Effector memory CD8-positive, alpha-beta T cell (primary cell): ENCODE results near the gene DCAF10.

Source experiments
- ATAC-seq: fragments of 150-1000 bp; cut with Tn5 transposase; replicated peaks from 2 replicates; pipeline ENCODE4 v1.10.0; 2021; ENCODE audit warnings: mild to moderate bottlenecking, moderate library complexity
- DNase-seq, 3 experiments: peaks; one replicate each; pipeline ENCODE4 v3.0.0; 2021
- H3K27ac Mint-ChIP-seq, 2 donors: one replicate each; pipeline ENCODE4 v1.8.0; 2022; ENCODE audit warnings: mild to moderate bottlenecking in 2 of 2, mixed read lengths in 2 of 2, moderate library complexity in 2 of 2
- H3K27me3 Mint-ChIP-seq, 2 donors: one replicate each; pipeline ENCODE4 v1.8.0; 2022; ENCODE audit warnings: mixed read lengths in 2 of 2
- H3K36me3 Mint-ChIP-seq: one replicate; pipeline ENCODE4 v1.8.0; 2022; ENCODE audit warnings: mild to moderate bottlenecking, moderate library complexity, mixed read lengths; ENCODE audit not compliant: insufficient read depth
- H3K4me1 Mint-ChIP-seq, 2 donors: one replicate each; pipeline ENCODE4 v1.8.0; 2022; ENCODE audit warnings: low read depth in 2 of 2, mixed read lengths in 2 of 2
- H3K4me3 Mint-ChIP-seq, 2 donors: one replicate each; pipeline ENCODE4 v1.8.0; 2022; ENCODE audit warnings: mild to moderate bottlenecking in 2 of 2, mixed read lengths in 2 of 2, moderate library complexity in 2 of 2
- H3K9me3 Mint-ChIP-seq, 2 donors: one replicate each; pipeline ENCODE4 v1.8.0; 2022; ENCODE audit warnings: mixed read lengths in 2 of 2

The DCAF10 gene

GRCh38 chr9:37775216-37775919 lies 25.2 kb upstream of the DCAF10 start:
- Mint-ChIP-seq H3K9me3 (no peaks in the 10 kb centered on the region), H3K27ac (peak overlapping the region in 1 of 2 donors; percentile 25), H3K36me3 (peaks cover 58% of the 10 kb centered on the region), H3K4me3 (no peak overlapping the region), H3K4me1 (peaks cover 3 to 4% of the 10 kb centered on the region in 2 donors), H3K27me3 (no peaks in the 10 kb centered on the region)
- ATAC-seq (no peak), DNase-seq (no peak)

GRCh38 chr9:37776328-37776727 lies 24.3 kb upstream of the DCAF10 start:
- peaks cover 3 to 9% of the 10 kb centered on the region in 2 donors for H3K4me1 Mint-ChIP-seq
- no peaks in the 10 kb centered on the region for H3K9me3 Mint-ChIP-seq
- H3K36me3 Mint-ChIP-seq, result peaks cover 62% of the 10 kb centered on the region
- no peak for DNase-seq
- ATAC-seq, result no peak
- no peak overlapping the region for H3K4me3 Mint-ChIP-seq
- no peak overlapping the region for H3K27ac Mint-ChIP-seq
- H3K27me3 Mint-ChIP-seq, result no peaks in the 10 kb centered on the region

GRCh38 chr9:37778534-37778933 lies 22.1 kb upstream of the DCAF10 start:
- DNase-seq, result no peak
- ATAC-seq, result no peak
- Mint-ChIP-seq H3K9me3 (no peaks in the 10 kb centered on the region), H3K27ac (no peak overlapping the region), H3K36me3 (peaks cover 61% of the 10 kb centered on the region), H3K4me1 (peaks cover 11 to 21% of the 10 kb centered on the region in 2 donors), H3K4me3 (no peak overlapping the region), H3K27me3 (no peaks in the 10 kb centered on the region)

- peak overlapping the region; percentile 99 for H3K4me3 Mint-ChIP-seq
- peaks cover 40% of the 10 kb centered on the region for H3K36me3 Mint-ChIP-seq
- H3K9me3 Mint-ChIP-seq, result no peaks in the 10 kb centered on the region
- H3K27ac Mint-ChIP-seq, result peak overlapping the region; percentile 99
- DNase-seq (no peak), ATAC-seq (no peak)
- peaks cover 26 to 39% of the 10 kb centered on the region in 2 donors for H3K4me1 Mint-ChIP-seq
- H3K27me3 Mint-ChIP-seq, result no peaks in the 10 kb centered on the region
Measured at GRCh38 chr9:37784291-37784615, 16.3 kb upstream of the DCAF10 start.

- peaks cover 34% of the 10 kb centered on the region for H3K36me3 Mint-ChIP-seq
- peak within 1 kb of the TSS; percentile 99 for H3K27ac Mint-ChIP-seq
- peaks cover 26 to 39% of the 10 kb centered on the region in 2 donors for H3K4me1 Mint-ChIP-seq
- peak; percentile 88 for ATAC-seq
- H3K9me3 Mint-ChIP-seq, result no peaks in the 10 kb centered on the region
- H3K27me3 Mint-ChIP-seq, result no peaks in the 10 kb centered on the region
- peak within 1 kb of the TSS; percentile 99 for H3K4me3 Mint-ChIP-seq
- peak; percentile 78 to 80 (median 79) for DNase-seq
Measured at GRCh38 chr9:37784616-37785483, 15.7 kb upstream of the DCAF10 start, which contains the start of gene EXOSC3. TSS of gene EXOSC3 (minus strand) at chr9:37785064. CDS start at chr9:37785044, 20 bp downstream.

- Mint-ChIP-seq H3K9me3 (no peaks in the 10 kb centered on the region), H3K36me3 (peaks cover 18% of the 10 kb centered on the region), H3K4me3 (no peak overlapping the region), H3K27ac (no peak overlapping the region), H3K4me1 (peaks cover 24 to 32% of the 10 kb centered on the region in 2 donors), H3K27me3 (no peaks in the 10 kb centered on the region)
- ATAC-seq (no peak), DNase-seq (no peak)
Measured at GRCh38 chr9:37787059-37787458, 13.5 kb upstream of the DCAF10 start.

GRCh38 chr9:37788332-37788731 lies 12.3 kb upstream of the DCAF10 start:
- ATAC-seq, result no peak
- no peak for DNase-seq
- Mint-ChIP-seq H3K27ac (no peak overlapping the region), H3K4me1 (peaks cover 17 to 23% of the 10 kb centered on the region in 2 donors), H3K27me3 (no peaks in the 10 kb centered on the region), H3K9me3 (no peaks in the 10 kb centered on the region), H3K36me3 (peaks cover 13% of the 10 kb centered on the region), H3K4me3 (no peak overlapping the region)

- Mint-ChIP-seq H3K27me3 (no peaks in the 10 kb centered on the region), H3K27ac (no peak overlapping the region), H3K9me3 (no peaks in the 10 kb centered on the region), H3K4me3 (no peak overlapping the region), H3K36me3 (peaks cover 4% of the 10 kb centered on the region), H3K4me1 (peaks cover 8 to 10% of the 10 kb centered on the region in 2 donors)
- DNase-seq, result no peak
- ATAC-seq, result no peak
Measured at GRCh38 chr9:37790096-37790495, 10.5 kb upstream of the DCAF10 start.

- DNase-seq, result no peak
- H3K27ac Mint-ChIP-seq, result no peak overlapping the region
- H3K27me3 Mint-ChIP-seq, result no peaks in the 10 kb centered on the region
- H3K4me3 Mint-ChIP-seq, result no peak overlapping the region
- no peaks in the 10 kb centered on the region for H3K36me3 Mint-ChIP-seq
- no peak for ATAC-seq
- H3K4me1 Mint-ChIP-seq, result no peaks in the 10 kb centered on the region
- no peaks in the 10 kb centered on the region for H3K9me3 Mint-ChIP-seq
Measured at GRCh38 chr9:37792122-37792521, 8.5 kb upstream of the DCAF10 start.

- ATAC-seq (no peak), DNase-seq (no peak)
- Mint-ChIP-seq H3K27ac (no peak overlapping the region), H3K4me1 (peaks cover 2 to 6% of the 10 kb centered on the region in 2 donors), H3K36me3 (peaks cover 14% of the 10 kb centered on the region), H3K9me3 (no peaks in the 10 kb centered on the region), H3K4me3 (no peak overlapping the region), H3K27me3 (no peaks in the 10 kb centered on the region)
Measured at GRCh38 chr9:37796232-37796631, 4.4 kb upstream of the DCAF10 start.

GRCh38 chr9:37798677-37799076 lies 1.9 kb upstream of the DCAF10 start:
- no peak overlapping the region for H3K27ac Mint-ChIP-seq

GRCh38 chr9:37801287-37801850 lies 772 bp downstream of the DCAF10 start:
- DNase-seq (no peak), ATAC-seq (peak; percentile 30)
- no peaks in the 10 kb centered on the region for H3K27me3 Mint-ChIP-seq
- H3K27ac Mint-ChIP-seq, result peak overlapping the region; percentile 72 to 92
- H3K36me3 Mint-ChIP-seq, result peaks cover 14% of the 10 kb centered on the region
- H3K4me3 Mint-ChIP-seq, result peak overlapping the region; percentile 87 to 88
- H3K4me1 Mint-ChIP-seq, result peaks cover 16 to 40% of the 10 kb centered on the region in 2 donors
- no peaks in the 10 kb centered on the region for H3K9me3 Mint-ChIP-seq

More at GRCh38 chr9:37798677-37799076, 1.9 kb upstream of the DCAF10 start:
- no peak for ATAC-seq
- H3K4me1 Mint-ChIP-seq, result peaks cover 9 to 19% of the 10 kb centered on the region in 2 donors
- no peak for DNase-seq
- H3K36me3 Mint-ChIP-seq, result peaks cover 14% of the 10 kb centered on the region
- no peak overlapping the region for H3K4me3 Mint-ChIP-seq
- no peaks in the 10 kb centered on the region for H3K27me3 Mint-ChIP-seq
- no peaks in the 10 kb centered on the region for H3K9me3 Mint-ChIP-seq

GRCh38 chr9:37801959-37802711 lies 1.5 kb downstream of the DCAF10 start:
- Mint-ChIP-seq H3K27ac (peak overlapping the region in 1 of 2 donors; percentile 72), H3K27me3 (no peaks in the 10 kb centered on the region), H3K9me3 (no peaks in the 10 kb centered on the region), H3K36me3 (peaks cover 14% of the 10 kb centered on the region), H3K4me1 (peaks cover 16 to 43% of the 10 kb centered on the region in 2 donors), H3K4me3 (peak overlapping the region; percentile 87 to 88)
- DNase-seq (no peak), ATAC-seq (no peak)
